SK-N-SH (cell line): Measurements from ENCODE around the gene NFATC3. TPM values are rescaled to one million over a fixed set of nuclear protein-coding genes. Genes with fewer than 3 reads are reported as not detected.

ENCODE experiments used
- CTCF ChIA-PET: fragments of 300-600, 350-600 bp; formaldehyde crosslinking; extraction: SDS; loops from one replicate; lab custom pipeline; 2021; lab: Yijun Ruan, JAX
- POLR2A ChIA-PET: fragments of 350-600 bp; sonication (Branson Sonifier 250); formaldehyde crosslinking; extraction: SDS; loops from one replicate; lab custom pipeline; 2020; ENCODE audit warnings: antibody characterized with exemption, inconsistent platforms; lab: Yijun Ruan, JAX
- DNase-seq: peaks from one replicate; pipeline ENCODE4 v3.0.0; 2012
- H2AFZ ChIP-seq: fragments of 200-600 bp; sonication (generic); 2 replicates; pipeline ENCODE4 v1.8.1; 2016; ENCODE audit warnings: antibody characterized with exemption, mild to moderate bottlenecking, low read depth
- H3F3A ChIP-seq: fragments of 200-600 bp; sonication (generic); replicated peaks from 2 replicates; pipeline ENCODE3; 2016; ENCODE audit warnings: antibody characterized with exemption, mild to moderate bottlenecking; ENCODE audit not compliant: insufficient read depth
- H3K27ac ChIP-seq, 2 experiments: fragments of 200-500 bp in 1 of 2; fragments of 200-600 bp in 1 of 2; sonication (Bioruptor generic) in 1 of 2; sonication (generic), shearing (Covaris generic) in 1 of 2; 2 replicates each; pipeline versions ENCODE4 v1.5.1 to v1.6.1; 2014 to 2016; ENCODE audit warnings: low read depth in 2 of 2, inconsistent platforms in 1 of 2, low read length in 1 of 2, mild to moderate bottlenecking in 1 of 2, mixed read lengths in 1 of 2
- H3K27me3 ChIP-seq: fragments of 200-600 bp; sonication (generic), shearing (Covaris generic); 2 replicates; pipeline ENCODE4 v1.6.1; 2016; ENCODE audit warnings: mixed run types; ENCODE audit not compliant: insufficient read depth
- H3K36me3 ChIP-seq, 2 experiments: fragments of 200-500 bp in 1 of 2; fragments of 200-600 bp in 1 of 2; sonication (Bioruptor generic) in 1 of 2; sonication (generic) in 1 of 2; replicated peaks in 1 of 2; 2 replicates each; pipeline versions ENCODE3 to v1.5.1; 2014 to 2016; ENCODE audit warnings: low read length in 1 of 2, mild to moderate bottlenecking in 1 of 2; ENCODE audit not compliant: insufficient read depth in 2 of 2, control insufficient read depth in 1 of 2
- H3K4me1 ChIP-seq, 2 experiments: fragments of 200-500 bp in 1 of 2; fragments of 200-600 bp in 1 of 2; sonication (Bioruptor generic) in 1 of 2; sonication (generic), shearing (Covaris generic) in 1 of 2; 2 replicates each; pipeline versions ENCODE4 v1.5.1 to v1.6.1; 2014 to 2016; ENCODE audit warnings: low read depth in 1 of 2, low read length in 1 of 2, mixed run types in 1 of 2; ENCODE audit not compliant: insufficient read depth in 2 of 2, control insufficient read depth in 1 of 2
- H3K4me2 ChIP-seq: fragments of 200-600 bp; sonication (generic), shearing (Covaris generic); 2 replicates; pipeline ENCODE4 v1.6.1; 2017; ENCODE audit warnings: mixed run types
- H3K4me3 ChIP-seq, 2 experiments: fragments of 200-500 bp in 1 of 2; fragments of 200-600 bp in 1 of 2; sonication (Bioruptor generic) in 1 of 2; sonication (generic), shearing (Covaris generic) in 1 of 2; 2 replicates each; pipeline versions ENCODE4 v1.5.1 to v1.8.1; 2014 to 2016; ENCODE audit warnings: low read depth in 2 of 2, inconsistent platforms in 1 of 2, low read length in 1 of 2, mild to moderate bottlenecking in 1 of 2, mixed read lengths in 1 of 2, moderate library complexity in 1 of 2
- H3K79me2 ChIP-seq: fragments of 200-600 bp; sonication (generic); 2 replicates; pipeline ENCODE4 v1.8.1; 2017; ENCODE audit warnings: mild to moderate bottlenecking; ENCODE audit not compliant: insufficient read depth
- H3K9ac ChIP-seq: fragments of 200-600 bp; sonication (generic); 2 replicates; pipeline ENCODE4 v1.6.1; 2017; ENCODE audit warnings: mixed run types
- H3K9me2 ChIP-seq: fragments of 200-600 bp; sonication (generic); 2 replicates; pipeline ENCODE4 v1.6.1; 2017; ENCODE audit warnings: mixed run types
- H3K9me3 ChIP-seq: fragments of 200-600 bp; sonication (generic); 2 replicates; pipeline ENCODE4 v1.6.1; 2017; ENCODE audit warnings: mixed run types, mild to moderate bottlenecking, moderate library complexity
- H4K20me1 ChIP-seq: fragments of 200-600 bp; sonication (generic); 2 replicates; pipeline ENCODE4 v1.6.1; 2017; ENCODE audit warnings: mild to moderate bottlenecking, mixed run types; ENCODE audit not compliant: insufficient read depth
- ELF1 ChIP-seq: IDR thresholded peaks from 2 replicates; pipeline ENCODE4 v1.4.0; 2012
- FOSL2 ChIP-seq: IDR thresholded peaks from 2 replicates; pipeline ENCODE4 v1.4.0; 2012; ENCODE audit warnings: low read depth, mild to moderate bottlenecking, moderate library complexity, borderline replicate concordance
- GABPA ChIP-seq: IDR thresholded peaks from 2 replicates; pipeline ENCODE4 v1.4.0; 2012; ENCODE audit warnings: low read depth, mild to moderate bottlenecking
- NFIC ChIP-seq: IDR thresholded peaks from 2 replicates; pipeline ENCODE4 v1.4.0; 2012; ENCODE audit warnings: borderline replicate concordance
- NRF1 ChIP-seq: IDR thresholded peaks from 2 replicates; pipeline ENCODE4 v1.6.1; 2012; ENCODE audit warnings: low read depth, mild to moderate bottlenecking, low read length
- PBX3 ChIP-seq: IDR thresholded peaks from 2 replicates; pipeline ENCODE4; 2012
- POLR2AphosphoS5 ChIP-seq: IDR thresholded peaks from 2 replicates; pipeline ENCODE4 v1.6.1; 2012; ENCODE audit warnings: low read depth, low read length
- RCOR1 ChIP-seq: fragments of 150-350 bp; IDR thresholded peaks from 2 replicates; pipeline ENCODE4 v1.6.1; 2017; ENCODE audit warnings: antibody characterized with exemption, low read length
- SMC3 ChIP-seq: IDR thresholded peaks from 2 replicates; pipeline ENCODE4 v1.6.1; 2012; ENCODE audit warnings: low read depth, low read length, improper control_type of control experiment
- USF2 ChIP-seq: fragments of 150-350 bp; IDR thresholded peaks from 2 replicates; pipeline ENCODE4 v1.6.1; 2017; ENCODE audit warnings: antibody characterized with exemption, low read length, low read depth, borderline replicate concordance
- ZBTB33 ChIP-seq: IDR thresholded peaks from 2 replicates; pipeline ENCODE4 v1.4.0; 2012; ENCODE audit warnings: low read depth, borderline replicate concordance
- WGBS: methylation state at CpG from one replicate; pipeline ENCODE4 v1.1.6; 2017; ENCODE audit warnings: low lambda C conversion rate; 5-methylcytosine and 5-hydroxymethylcytosine counted together
- polyA plus RNA-seq, 3 experiments: library from polyadenylated mRNA; depleted of rRNA; stranded (reverse); fragments of >200 nt; gene quantifications; 2 replicates each; pipeline ENCODE4 v1.2.3, GENCODE V29; 2012

The NFATC3 gene
- polyA plus RNA-seq, 1 of the 3 experiments (the other 2 are of a cell fraction) = 5.7 TPM

GRCh38 chr16:68096491-68096890 lies 11.3 kb downstream of the NFATC3 start:
- Histone ChIP-seq H3K9me3 (no peaks in the 10 kb centered on the region), H3K27me3 (no peaks in the 10 kb centered on the region), H3K9me2 (no peaks in the 10 kb centered on the region), H3K4me2 (no peak overlapping the region), H4K20me1 (peaks cover 7% of the 10 kb centered on the region; the same call in 1 of the 2 replicates), H2AFZ (no peak overlapping the region), H3F3A (peaks cover 17% of the 10 kb centered on the region), H3K4me3 (no peak overlapping the region), H3K36me3 (peaks cover 0 to 4% of the 10 kb centered on the region in 2 experiments), H3K4me1 (peaks cover 6 to 24% of the 10 kb centered on the region in 2 experiments), H3K9ac (no peak overlapping the region), H3K79me2 (peaks cover 97% of the 10 kb centered on the region), H3K27ac (no peak overlapping the region)
- TF ChIP-seq RCOR1 = no peak
- no peak for TF ChIP-seq NRF1
- TF ChIP-seq FOSL2 = no peak
- no peak for TF ChIP-seq PBX3
- no peak for TF ChIP-seq SMC3
- TF ChIP-seq ZBTB33 = no peak
- no peak for TF ChIP-seq NFIC
- no peak for TF ChIP-seq USF2
- 93% methylated on average over 2 of the region's 2 CpGs for WGBS
- ChIA-PET POLR2A (no interaction called here), CTCF (interaction anchor here (0.6 kb wide), 1 partner anchor 404 kb away, joined by 3 read pairs; no protein-coding TSS in a partner anchor)
- no peak for DNase-seq

GRCh38 chr16:68097088-68097487 lies 11.9 kb downstream of the NFATC3 start:
- H3K4me1 ChIP-seq = peaks cover 3 to 18% of the 10 kb centered on the region in 2 experiments; a peak in 3 of 4 replicates
- no peaks in the 10 kb centered on the region for H3K27me3 ChIP-seq
- TF ChIP-seq POLR2AphosphoS5 = no peak
- TF ChIP-seq ELF1 = no peak
- TF ChIP-seq GABPA = no peak
- no peak for TF ChIP-seq NRF1
- peaks cover 0 to 4% of the 10 kb centered on the region in 2 experiments for H3K36me3 ChIP-seq
- no peak overlapping the region for H3K9ac ChIP-seq
- H3K9me3 ChIP-seq = no peaks in the 10 kb centered on the region
- no peak overlapping the region for H3K4me3 ChIP-seq
- ChIA-PET CTCF (interaction anchor here (0.6 kb wide), 1 partner anchor 404 kb away, joined by 3 read pairs; no protein-coding TSS in a partner anchor), POLR2A (no interaction called here)
- no peaks in the 10 kb centered on the region for H3K9me2 ChIP-seq
- no peak overlapping the region for H2AFZ ChIP-seq
- DNase-seq = no peak
- H3K79me2 ChIP-seq = peaks cover 97% of the 10 kb centered on the region
- H4K20me1 ChIP-seq = peaks cover 7% of the 10 kb centered on the region; the same call in 1 of the 2 replicates
- no peak overlapping the region for H3K27ac ChIP-seq
- H3F3A ChIP-seq = peaks cover 17% of the 10 kb centered on the region
- no peak overlapping the region for H3K4me2 ChIP-seq
